Fibroblast of the aortic adventitia (primary cell): ENCODE results near the gene C16orf87. TPM values are rescaled to one million over a fixed set of nuclear protein-coding genes. Genes with fewer than 3 reads are reported as not detected.

Experiments used
- DNase-seq: peaks from one replicate; pipeline ENCODE4 v3.0.0-alpha.2; 2010; ENCODE audit warnings: low read depth
- H3K4me3 ChIP-seq: 2 replicates; pipeline ENCODE4 v1.5.1; 2011; ENCODE audit warnings: low read depth, mild to moderate bottlenecking, control low read depth, low read length, moderate library complexity
- total RNA-seq: library from RNA; depleted of rRNA; stranded (reverse); fragments of >200 nt; gene quantifications from 2 replicates; pipeline ENCODE4 v1.2.3, GENCODE V29; 2012; ENCODE audit warnings: low replicate concordance
- TF ChIP-seq, protein P1 (sequence below): IDR thresholded peaks from 2 replicates; pipeline ENCODE4 v1.5.1; 2011; ENCODE audit warnings: mild to moderate bottlenecking, low read length, control low read depth, inconsistent platforms; ENCODE audit not compliant: insufficient read depth

C16orf87 gene
- total RNA-seq, 1 donor: 10.1 TPM

DNA sequence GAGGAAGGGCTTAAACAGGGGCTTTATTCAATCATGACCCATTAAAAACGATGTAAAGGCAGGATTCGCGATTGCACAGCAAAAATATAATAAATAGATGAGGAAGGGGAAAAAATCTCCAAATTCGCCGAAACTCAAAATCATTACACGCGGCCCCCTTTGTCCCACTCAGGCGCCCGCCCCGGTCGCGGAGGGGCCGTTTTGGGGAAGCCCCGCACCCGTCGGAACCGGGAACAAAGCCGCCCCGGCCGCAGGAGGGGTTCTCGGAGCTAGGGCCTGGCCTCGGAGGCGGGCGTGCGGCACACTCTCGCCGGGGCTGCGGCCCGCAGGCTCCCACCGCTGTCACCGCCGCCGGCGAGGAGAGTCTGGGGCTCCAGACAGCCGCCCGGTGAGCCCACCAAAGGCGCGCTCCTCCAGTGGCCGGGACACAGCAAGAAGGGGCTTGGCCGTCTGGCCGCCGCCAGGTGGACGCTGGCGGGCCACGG is 521 bp downstream of the C16orf87 start:
- peak overlapping the region; percentile 79 for H3K4me3 ChIP-seq
- DNase-seq: no peak
- TF ChIP-seq, protein P1, sequence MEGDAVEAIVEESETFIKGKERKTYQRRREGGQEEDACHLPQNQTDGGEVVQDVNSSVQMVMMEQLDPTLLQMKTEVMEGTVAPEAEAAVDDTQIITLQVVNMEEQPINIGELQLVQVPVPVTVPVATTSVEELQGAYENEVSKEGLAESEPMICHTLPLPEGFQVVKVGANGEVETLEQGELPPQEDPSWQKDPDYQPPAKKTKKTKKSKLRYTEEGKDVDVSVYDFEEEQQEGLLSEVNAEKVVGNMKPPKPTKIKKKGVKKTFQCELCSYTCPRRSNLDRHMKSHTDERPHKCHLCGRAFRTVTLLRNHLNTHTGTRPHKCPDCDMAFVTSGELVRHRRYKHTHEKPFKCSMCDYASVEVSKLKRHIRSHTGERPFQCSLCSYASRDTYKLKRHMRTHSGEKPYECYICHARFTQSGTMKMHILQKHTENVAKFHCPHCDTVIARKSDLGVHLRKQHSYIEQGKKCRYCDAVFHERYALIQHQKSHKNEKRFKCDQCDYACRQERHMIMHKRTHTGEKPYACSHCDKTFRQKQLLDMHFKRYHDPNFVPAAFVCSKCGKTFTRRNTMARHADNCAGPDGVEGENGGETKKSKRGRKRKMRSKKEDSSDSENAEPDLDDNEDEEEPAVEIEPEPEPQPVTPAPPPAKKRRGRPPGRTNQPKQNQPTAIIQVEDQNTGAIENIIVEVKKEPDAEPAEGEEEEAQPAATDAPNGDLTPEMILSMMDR: no peak

DNA sequence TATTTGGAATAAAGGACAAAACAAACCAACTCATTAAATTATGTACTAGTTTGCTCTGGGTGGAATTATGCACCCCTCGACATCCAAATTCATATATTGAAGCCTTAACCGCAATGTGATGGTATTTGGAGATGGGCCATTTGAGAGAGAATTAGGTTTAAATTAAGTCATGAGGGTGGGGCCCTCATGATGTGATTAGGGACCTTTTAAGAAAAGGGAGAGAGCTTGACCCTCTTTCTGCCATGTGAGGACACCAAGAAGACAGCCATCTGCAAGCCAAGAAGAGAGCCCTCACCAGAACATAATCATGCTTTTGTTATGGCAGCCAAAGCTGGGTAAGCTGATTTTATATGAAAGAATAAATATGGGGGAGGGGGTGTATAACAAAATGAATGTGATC is 2.0 kb downstream of the C16orf87 start:
- no peak for DNase-seq
- TF ChIP-seq, protein P1: no peak
- H3K4me3 ChIP-seq: peak overlapping the region; percentile 79

DNA sequence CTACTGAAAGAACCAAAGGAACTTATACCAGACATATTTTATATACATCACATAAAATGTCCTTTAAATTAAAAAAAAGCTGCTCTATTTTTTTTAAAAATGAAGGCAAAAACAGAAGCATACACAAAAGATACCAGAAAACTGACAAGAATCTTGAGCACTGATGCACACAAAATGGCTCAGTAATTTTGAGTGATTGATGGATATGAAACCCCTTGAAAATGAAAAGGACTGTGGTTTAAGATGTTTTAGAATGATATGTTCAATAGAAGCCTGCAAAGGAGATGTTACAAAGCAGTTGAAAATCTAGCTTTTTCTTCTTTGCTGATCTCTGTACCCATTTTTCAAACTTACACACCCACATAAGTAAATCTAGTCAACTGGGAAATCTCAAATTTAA is 2.7 kb downstream of the C16orf87 start:
- no peak for DNase-seq
- no peak overlapping the region for H3K4me3 ChIP-seq
- TF ChIP-seq, protein P1: no peak

DNA sequence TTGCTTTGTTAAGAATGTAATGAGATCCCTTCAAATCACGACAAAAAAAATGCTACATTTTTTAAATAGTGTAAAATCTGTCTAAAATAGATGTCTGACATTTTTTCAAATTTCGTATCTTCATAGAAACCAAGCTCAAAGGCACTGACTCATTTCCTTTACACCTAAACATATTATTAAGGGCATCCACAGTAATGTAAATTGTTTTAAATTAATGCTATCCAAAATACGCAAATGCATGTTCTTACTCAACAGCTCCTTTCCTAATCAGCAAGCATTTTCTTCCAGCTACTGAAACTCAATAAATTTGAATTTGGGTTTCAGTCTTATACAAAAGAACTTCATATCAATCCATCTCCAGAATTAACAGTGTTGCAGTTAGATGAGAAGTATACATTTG is 4.3 kb downstream of the C16orf87 start:
- no peak for DNase-seq
- no peak overlapping the region for H3K4me3 ChIP-seq
- TF ChIP-seq, protein P1: no peak

GRCh38 chr16:46822270-46822669 is 8.7 kb downstream of the C16orf87 start:
- no peak overlapping the region for H3K4me3 ChIP-seq
- TF ChIP-seq, protein P1: no peak
- DNase-seq: peak; percentile 74

- H3K4me3 ChIP-seq: no peak overlapping the region
- TF ChIP-seq, protein P1: no peak
- peak; percentile 19 for DNase-seq
Measured at GRCh38 chr16:46817961-46818360, 13.0 kb downstream of the C16orf87 start.

GRCh38 chr16:46814790-46815189 is 16.2 kb downstream of the C16orf87 start:
- DNase-seq: no peak
- no peak overlapping the region for H3K4me3 ChIP-seq
- TF ChIP-seq, protein P1: no peak
